A673 (cell line): ENCODE data around the gene ORAI2. TPM values are rescaled to one million over a fixed set of nuclear protein-coding genes. Genes with fewer than 3 reads are reported as not detected.

Experiments used
- Bru-seq: library from RNA; stranded (reverse); fragments of 400-500 nt; gene quantifications from one replicate; lab custom pipeline; 2021; lab: Mats Ljungman, UMichigan
- BruChase-seq, 2 experiments: library from RNA; stranded (reverse); fragments of 400-500 nt; gene quantifications; one replicate each; lab custom pipeline; 2021; lab: Mats Ljungman, UMichigan
- BruUV-seq: library from RNA; stranded (reverse); fragments of 400-500 nt; replicated peaks from 2 replicates; lab custom pipeline; 2021; lab: Mats Ljungman, UMichigan
- CTCF ChIA-PET: fragments of 300-600 bp; sonication (Branson Sonifier 250); formaldehyde crosslinking; loops from one replicate; lab custom pipeline; 2022; ENCODE audit warnings: antibody characterized with exemption; lab: Charles Lee
- POLR2A ChIA-PET: fragments of 300-600 bp; sonication (Branson Sonifier 250); formaldehyde crosslinking; loops from one replicate; lab custom pipeline; 2022; ENCODE audit warnings: antibody characterized with exemption; ENCODE audit not compliant: low non-redundant PET; lab: Charles Lee
- DNase-seq: peaks from one replicate; pipeline ENCODE4 v3.0.0-alpha.2; 2015; ENCODE audit warnings: low spot score
- H3K27ac ChIP-seq: fragments of 200-600 bp; sonication (generic); 2 replicates; pipeline ENCODE4 v1.5.1; 2016; ENCODE audit warnings: mixed run types, low read depth, mild to moderate bottlenecking, mixed read lengths, antibody characterized with exemption, low read length; ENCODE audit not compliant: poor library complexity, severe bottlenecking
- H3K27me3 ChIP-seq: fragments of 200-600 bp; sonication (generic); replicated peaks from 2 replicates; pipeline ENCODE4 v1.6.1; 2017; ENCODE audit warnings: mixed run types, low read depth, mild to moderate bottlenecking, mixed read lengths, antibody characterized with exemption, low read length; ENCODE audit not compliant: insufficient read depth, poor library complexity
- H3K36me3 ChIP-seq: fragments of 200-600 bp; sonication (generic); 2 replicates; pipeline ENCODE4 v1.6.1; 2016; ENCODE audit warnings: mixed run types, mild to moderate bottlenecking, mixed read lengths, antibody characterized with exemption, low read length; ENCODE audit not compliant: insufficient read depth, poor library complexity, severe bottlenecking
- H3K4me1 ChIP-seq: fragments of 200-600 bp; sonication (generic); 2 replicates; pipeline ENCODE4 v1.6.1; 2017; ENCODE audit warnings: mixed run types, mild to moderate bottlenecking, mixed read lengths, antibody characterized with exemption, low read length; ENCODE audit not compliant: insufficient read depth, poor library complexity, severe bottlenecking
- H3K4me3 ChIP-seq: fragments of 200-600 bp; sonication (generic); 2 replicates; pipeline ENCODE4 v1.5.1; 2016; ENCODE audit warnings: low read depth, mixed run types, mild to moderate bottlenecking, mixed read lengths, low read length; ENCODE audit not compliant: poor library complexity, severe bottlenecking
- H3K9me3 ChIP-seq: fragments of 200-600 bp; sonication (generic); 2 replicates; pipeline ENCODE4 v1.6.1; 2016; ENCODE audit warnings: mixed run types, low read depth, mild to moderate bottlenecking, mixed read lengths, antibody characterized with exemption, low read length; ENCODE audit not compliant: poor library complexity, severe bottlenecking
- CTCF ChIP-seq: fragments of 300-800, 200-600 bp; sonication (generic); conservative IDR thresholded peaks from 2 replicates; pipeline ENCODE4 v1.5.1; 2017; ENCODE audit warnings: low read depth, mild to moderate bottlenecking, antibody characterized with exemption, low read length, moderate library complexity, mixed read lengths
- EZH2 ChIP-seq: fragments of 200-600 bp; sonication (generic); IDR thresholded peaks from 2 replicates; pipeline ENCODE4 v1.6.1; 2017; ENCODE audit warnings: borderline replicate concordance, low read depth, mild to moderate bottlenecking, mixed read lengths, antibody characterized with exemption, low read length; ENCODE audit not compliant: poor library complexity, severe bottlenecking
- intact Hi-C: fragments of 100-400 bp; cut with micrococcal nuclease; formaldehyde crosslinking; loops from one replicate; pipeline ENCODE4 v1.10.0; 2022; ENCODE audit not compliant: unreplicated experiment
- long read RNA-seq: library from polyadenylated mRNA; stranded (forward); transcript quantifications from one replicate; pipeline ENCODE4 v2.0.0, GENCODE V29; 2022
- total RNA-seq: library from RNA; stranded (reverse); gene quantifications from 2 replicates; pipeline ENCODE4 v1.2.3, GENCODE V29; 2021

ORAI2 gene
- total RNA-seq, result 35.2 and 37.0 TPM in 2 replicates
- percentile 53 among the genes with signal in this experiment for Bru-seq, nascent RNA
- percentile 61 among the genes with signal in this experiment for BruChase-seq, experiment 1, labeled RNA remaining after a 2-hour chase
- BruChase-seq, experiment 2, labeled RNA remaining after a 6-hour chase, result percentile 79 among the genes with signal in this experiment
- long read RNA-seq, full-length matches to known transcripts, result 38 of 62 reads
- long read RNA-seq, partial matches to known transcripts, result 0 of 62 reads
- long read RNA-seq, other reads (novel, unspliced or antisense), result 24 of 62 reads

DNA sequence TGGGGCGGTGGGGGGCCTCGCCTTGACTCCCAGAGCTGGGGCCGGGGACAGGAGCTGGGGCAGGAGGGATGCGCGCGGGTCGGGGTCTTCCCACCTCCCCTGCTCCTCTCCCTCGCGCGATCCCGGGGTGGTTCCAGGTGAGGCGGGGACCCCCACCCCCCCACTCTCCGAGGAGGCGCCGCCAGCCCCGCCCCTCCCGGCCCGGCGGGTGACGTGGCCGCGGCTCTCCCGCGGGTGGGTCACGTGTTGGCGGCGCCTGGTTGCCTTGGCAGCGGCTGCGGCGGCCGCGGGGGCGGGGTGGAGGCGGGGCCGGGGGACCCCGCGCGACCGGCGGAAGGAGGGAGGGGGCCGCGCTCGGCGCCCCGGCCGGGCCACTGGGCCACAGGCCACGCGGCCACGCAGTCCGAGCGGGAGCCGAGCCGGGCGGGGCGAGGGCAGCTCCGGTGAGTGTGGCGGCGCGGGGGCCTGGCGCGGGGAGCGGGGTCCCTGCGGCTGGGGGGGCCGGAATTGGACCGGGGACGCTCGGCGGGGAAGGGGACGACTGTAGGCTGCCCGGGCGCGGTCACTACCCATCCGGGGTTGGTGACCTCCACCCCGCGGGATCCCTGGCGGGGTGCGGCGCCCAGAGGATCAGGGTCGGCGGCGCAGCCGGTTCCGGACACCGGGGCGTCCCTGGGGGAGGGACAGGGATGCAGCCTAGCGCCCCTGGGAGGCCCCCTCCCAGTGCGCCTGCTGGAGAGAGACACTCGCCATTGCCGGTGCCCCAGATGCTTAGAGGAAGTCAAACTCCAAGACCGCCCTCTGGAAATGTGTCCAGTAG is at the start of gene ORAI2:
Gene ORAI2 (plus strand): TSS at position 357 of the 820 bp plus-strand sequence. CDS start 5,382 bp downstream, outside the sequence.
- intact Hi-C loops, result no loop called here
- H3K27me3 ChIP-seq, result no peaks in the 10 kb centered on the region
- BruUV-seq, result no TSS peak
- peak within 1 kb of the TSS; percentile 65 for H3K27ac ChIP-seq
- ChIA-PET CTCF (interaction anchor here (0.6 kb wide), 1 partner anchor 154 kb away, joined by 5 read pairs; no protein-coding TSS in a partner anchor), POLR2A (interaction anchor here (0.7 kb wide), 1 partner anchor 33 kb away, joined by 3 read pairs; no protein-coding TSS in a partner anchor)
- peak within 1 kb of the TSS; percentile 85 for H3K4me3 ChIP-seq
- TF ChIP-seq CTCF (no peak), EZH2 (no peak)
- DNase-seq, result peak; percentile 83
- peaks cover 33% of the 10 kb centered on the region for H3K4me1 ChIP-seq
- no peaks in the 10 kb centered on the region for H3K36me3 ChIP-seq
- H3K9me3 ChIP-seq, result no peaks in the 10 kb centered on the region

DNA sequence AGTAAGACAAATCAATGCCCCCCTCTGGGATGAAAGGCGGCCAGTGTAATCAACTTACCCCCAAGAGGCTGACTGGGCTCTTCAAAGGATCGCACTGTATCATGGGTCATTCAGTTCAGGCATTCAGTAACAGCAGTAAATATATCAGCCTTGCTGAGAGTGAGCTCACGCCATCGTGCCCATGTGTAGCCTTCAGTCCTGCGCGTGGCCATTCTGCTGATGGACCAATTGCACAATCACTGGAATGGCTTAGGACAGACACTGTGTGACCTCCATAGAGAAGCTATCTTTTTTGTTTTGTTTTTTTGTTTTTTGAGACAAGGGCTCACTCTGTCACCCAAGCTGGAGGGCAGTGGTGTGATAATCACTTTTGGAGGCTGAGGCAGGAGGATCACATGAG is 46.3 kb upstream of the ORAI2 start:
- DNase-seq, result no peak
- POLR2A ChIA-PET, result no interaction called here
- intact Hi-C loops, result no loop called here
- Histone ChIP-seq H3K4me1 (no peaks in the 10 kb centered on the region), H3K4me3 (no peak overlapping the region), H3K27ac (no peak overlapping the region), H3K27me3 (no peaks in the 10 kb centered on the region), H3K9me3 (no peaks in the 10 kb centered on the region), H3K36me3 (peaks cover 6% of the 10 kb centered on the region)
- CTCF ChIA-PET, result no interaction called here
- TF ChIP-seq EZH2 (no peak), CTCF (no peak)
- no TSS peak for BruUV-seq

DNA sequence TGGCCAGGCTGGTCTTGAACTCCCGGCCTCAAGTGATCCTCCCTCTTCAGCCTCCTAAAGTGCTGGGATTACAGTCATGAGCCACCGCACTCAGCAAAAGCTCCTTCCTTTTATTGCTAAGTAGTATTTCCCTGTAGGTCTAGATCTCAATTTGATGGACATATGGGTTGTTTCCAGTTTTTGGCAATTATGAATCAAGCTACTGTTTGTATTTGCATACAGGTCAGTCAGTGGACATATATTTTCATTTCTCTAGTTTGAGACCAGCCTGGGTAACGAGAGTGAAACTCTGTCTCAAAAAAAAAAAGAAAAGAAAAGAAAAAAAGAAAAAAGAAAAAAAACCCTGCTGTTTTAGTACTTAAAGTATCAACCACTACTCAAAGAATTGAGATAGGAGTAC is 43.6 kb upstream of the ORAI2 start:
- Histone ChIP-seq H3K4me3 (no peak overlapping the region), H3K9me3 (no peaks in the 10 kb centered on the region), H3K27me3 (no peaks in the 10 kb centered on the region), H3K36me3 (peaks cover 6% of the 10 kb centered on the region), H3K4me1 (no peaks in the 10 kb centered on the region), H3K27ac (no peak overlapping the region)
- no peak for DNase-seq
- no TSS peak for BruUV-seq
- POLR2A ChIA-PET, result interaction anchor here (0.7 kb wide), 1 partner anchor 119 kb away, joined by 9 read pairs; no protein-coding TSS in a partner anchor
- intact Hi-C loops, result loop anchor here (1.0 kb wide), 1 partner anchor 111 kb away; no protein-coding TSS in a partner anchor
- CTCF ChIA-PET, result interaction anchor here (0.7 to 1.4 kb wide), 2 partner anchors 83 to 110 kb away, joined by 3 to 4 read pairs; no protein-coding TSS in a partner anchor
- TF ChIP-seq CTCF (no peak), EZH2 (no peak)
